GM19455 (cell line): ENCODE data around the gene SPATS1.
"Not testable (repeated sequence)": the region's sequence is repeated elsewhere in the genome, so short reads cannot be mapped to it uniquely, and the experiment has no call there.

ENCODE experiments used
- ATAC-seq: cut with Tn5 transposase; IDR thresholded peaks from one replicate; pipeline ENCODE4 v1.9.1; 2021; ENCODE audit not compliant: unreplicated experiment

SPATS1 gene

DNA sequence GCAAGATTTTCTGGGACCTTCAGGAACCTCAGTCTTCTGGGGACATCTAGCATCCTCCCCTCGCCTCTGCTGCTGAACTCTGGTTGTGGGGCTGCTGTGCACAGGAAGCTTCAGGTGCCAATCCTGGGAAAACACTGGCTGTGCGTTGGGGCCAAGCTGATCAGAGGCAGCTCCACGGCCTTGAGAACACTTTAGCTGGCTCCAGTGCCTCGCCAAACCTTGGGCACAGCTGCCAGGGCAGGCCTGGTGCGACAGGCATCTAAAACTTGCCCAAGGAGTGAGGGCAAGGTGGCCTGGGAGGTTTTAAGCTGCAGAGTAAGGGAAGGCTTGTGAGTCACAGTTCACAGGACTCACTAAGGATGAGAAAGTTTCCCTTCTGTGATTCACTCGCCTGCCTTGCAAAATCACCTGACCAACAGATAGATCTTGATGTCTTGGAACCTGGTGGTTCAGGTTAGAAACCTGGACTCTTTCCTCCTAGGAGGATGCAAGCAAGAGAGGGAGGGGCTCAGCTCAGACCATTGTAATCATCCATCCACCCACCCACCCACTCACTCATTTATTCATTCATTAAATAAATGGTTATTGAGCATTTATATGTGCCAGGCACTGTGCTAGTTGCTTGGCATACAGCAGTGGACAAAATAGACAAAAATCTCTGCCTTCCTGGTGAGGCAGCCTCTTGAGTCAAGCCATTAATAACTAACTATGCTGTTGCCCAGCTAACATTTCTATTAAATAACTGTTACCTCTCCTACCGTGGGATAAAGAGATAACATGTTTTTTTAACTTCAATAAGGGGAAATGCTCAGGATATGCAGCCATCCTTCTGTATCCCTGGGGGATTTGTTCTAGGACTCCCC, 2.5 kb upstream of the SPATS1 start:
- no peak for ATAC-seq

DNA sequence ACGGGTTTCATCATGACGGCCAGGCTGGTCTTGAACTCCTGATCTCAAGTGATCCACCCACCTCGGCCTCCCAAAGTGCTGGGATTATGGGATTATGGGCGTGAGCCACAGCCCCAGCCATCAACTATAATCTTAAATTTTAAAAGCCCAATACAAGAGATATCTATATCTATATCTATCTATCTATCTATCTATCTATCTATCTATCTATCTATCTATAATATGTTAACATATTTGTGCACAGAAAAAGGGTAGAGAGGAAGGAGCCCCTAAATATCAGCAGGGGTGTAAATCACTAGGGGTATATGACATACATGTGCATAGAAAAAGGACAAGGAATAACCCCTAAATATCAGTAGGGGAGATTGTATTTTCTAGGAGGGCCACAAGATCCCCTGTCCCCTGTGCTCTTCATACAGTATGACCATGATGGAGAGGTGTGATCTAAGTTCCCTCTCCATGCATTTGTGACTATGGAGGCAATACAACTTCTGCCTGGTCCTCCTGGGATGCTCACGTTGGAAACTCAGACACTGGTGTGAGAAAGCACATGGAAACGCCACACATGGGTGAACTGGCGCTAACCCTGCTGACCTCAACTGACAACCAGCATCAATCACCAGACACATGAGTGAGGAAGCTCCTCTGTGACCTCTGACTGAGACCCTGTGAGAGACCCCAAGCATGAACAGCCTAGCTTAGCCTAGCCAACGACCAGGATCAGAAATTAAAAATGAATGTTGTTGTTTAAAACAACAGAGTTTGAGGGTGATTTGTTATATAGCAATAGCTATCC, 1.2 kb upstream of the SPATS1 start:
- ATAC-seq, result no peak

DNA sequence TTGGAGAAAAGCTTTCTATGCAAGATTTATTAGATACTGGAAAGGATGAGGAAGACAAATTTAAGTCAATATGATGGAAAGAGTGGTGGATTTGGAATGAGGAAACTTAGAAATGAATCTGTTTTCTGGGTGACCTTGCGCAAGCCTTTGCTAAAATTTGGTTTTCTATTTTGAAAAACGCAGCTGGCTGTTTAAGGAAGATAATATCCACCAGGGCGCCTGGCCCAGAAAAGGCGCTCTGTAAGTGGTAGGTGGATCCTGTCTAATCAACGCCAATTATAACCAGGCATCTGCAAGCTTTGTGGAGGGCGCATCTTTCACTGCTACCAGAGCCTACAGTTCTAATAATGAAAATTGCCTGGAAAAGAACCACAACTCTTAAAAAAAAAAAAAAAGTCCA, 398 bp upstream of the SPATS1 start:
- ATAC-seq, result no peak

DNA sequence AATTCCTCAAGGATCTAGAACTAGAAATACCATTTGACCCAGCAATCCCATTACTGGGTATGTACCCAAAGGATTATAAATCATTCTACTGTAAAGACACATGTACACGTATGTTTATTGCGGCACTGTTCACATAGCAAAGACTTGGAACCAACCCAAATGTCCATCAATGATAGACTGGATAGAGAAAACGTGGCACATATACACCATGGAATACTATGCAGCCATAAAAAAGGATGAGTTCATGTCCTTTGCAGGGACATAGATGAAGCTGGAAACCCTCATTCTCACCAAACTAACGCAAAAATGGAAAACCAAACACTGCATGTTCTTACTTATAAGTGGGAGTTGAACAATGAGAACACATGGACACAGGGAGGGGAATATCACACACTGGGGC, 4.4 kb downstream of the SPATS1 start:
- not testable (repeated sequence) for ATAC-seq

DNA sequence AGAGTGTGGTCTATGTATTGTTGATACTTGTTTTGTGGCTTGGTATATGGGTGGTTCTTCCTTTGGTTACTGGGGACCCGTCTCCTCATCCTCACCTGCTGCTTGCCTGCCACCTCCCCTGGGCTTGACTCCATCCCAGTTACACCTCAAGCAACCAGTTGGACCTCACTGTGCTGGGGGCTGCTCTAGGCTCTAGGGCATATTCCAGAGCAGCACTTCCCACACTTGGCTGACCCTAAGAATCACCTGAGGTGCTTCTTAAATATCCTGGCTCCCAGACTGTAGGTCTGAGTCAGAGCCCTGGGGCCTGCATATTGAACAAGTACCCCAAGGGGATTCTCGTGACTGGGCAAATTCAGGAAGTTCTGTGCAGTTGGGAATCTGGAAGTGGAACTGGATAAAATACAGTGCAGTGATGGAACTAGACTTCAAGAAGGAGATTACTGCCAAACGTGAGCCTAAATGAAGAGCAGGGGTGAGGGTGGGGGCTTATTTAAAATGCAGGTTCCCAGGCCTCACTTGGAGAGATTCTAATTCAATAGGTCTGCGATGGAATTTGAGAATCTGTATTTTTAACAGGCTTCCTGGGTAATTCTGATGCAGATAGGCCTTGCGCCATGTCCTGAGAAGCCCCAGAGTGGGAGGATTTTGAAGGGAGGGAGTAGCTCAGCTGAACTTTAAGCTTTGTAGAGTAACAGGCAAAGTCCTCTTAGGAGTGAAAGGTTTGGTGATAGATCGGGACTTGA, 7.6 kb downstream of the SPATS1 start:
- no peak for ATAC-seq

DNA sequence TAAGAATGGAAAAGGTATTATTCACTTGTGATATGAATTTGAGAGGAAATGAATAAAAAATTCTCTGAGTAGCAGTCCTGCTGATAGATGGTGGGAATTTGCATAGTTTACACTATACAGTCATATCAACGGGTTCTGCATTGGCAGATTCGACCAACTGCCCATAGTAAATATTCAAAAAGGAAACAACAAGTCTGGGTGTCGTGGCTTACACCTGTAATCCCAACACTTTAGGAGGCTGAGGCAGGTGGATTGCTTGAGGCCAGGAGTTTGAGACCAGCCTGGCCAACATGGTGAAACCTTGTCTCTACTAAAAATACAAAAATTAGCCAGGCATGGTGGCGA, 8.2 kb downstream of the SPATS1 start:
- not testable (repeated sequence) for ATAC-seq

DNA sequence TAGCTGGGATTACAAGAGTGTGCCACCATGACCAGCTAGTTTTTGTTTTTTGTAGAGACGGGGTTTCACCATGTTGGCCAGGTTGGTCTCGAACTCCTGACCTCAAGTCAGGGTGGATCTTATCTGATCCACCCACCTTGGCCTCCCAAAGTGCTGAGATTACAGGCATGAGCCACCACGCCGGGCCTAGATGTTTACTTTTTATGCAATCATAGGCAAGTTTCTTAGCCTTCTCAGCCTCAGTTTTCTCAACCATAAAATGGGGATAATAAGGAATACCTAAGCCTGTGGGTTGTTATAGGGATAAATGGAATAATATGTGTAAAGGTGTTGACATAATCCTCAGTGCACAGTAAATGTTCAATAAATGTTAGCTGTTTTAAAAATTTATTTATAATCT, 9.8 kb downstream of the SPATS1 start:
- ATAC-seq, result no peak

DNA sequence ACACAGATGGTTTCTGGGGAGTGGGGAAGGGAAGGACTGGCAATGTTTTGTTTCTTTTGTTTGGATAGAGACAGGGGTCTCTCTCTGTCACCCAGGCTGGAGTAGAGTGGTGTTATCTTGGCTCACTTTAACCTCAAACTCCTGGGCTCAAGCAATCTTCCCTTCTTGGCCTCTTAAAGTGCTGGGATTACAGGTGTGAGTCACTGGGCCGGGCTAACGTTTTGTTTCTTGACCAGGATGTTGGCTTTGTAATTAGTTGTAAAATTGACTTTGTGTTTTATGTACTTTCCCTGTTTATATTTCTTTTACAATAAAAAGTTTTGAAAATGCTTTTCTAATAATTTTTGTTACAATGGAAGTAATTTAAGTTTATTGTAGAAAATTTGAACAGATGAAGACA, 10.9 kb downstream of the SPATS1 start:
- no peak for ATAC-seq

DNA sequence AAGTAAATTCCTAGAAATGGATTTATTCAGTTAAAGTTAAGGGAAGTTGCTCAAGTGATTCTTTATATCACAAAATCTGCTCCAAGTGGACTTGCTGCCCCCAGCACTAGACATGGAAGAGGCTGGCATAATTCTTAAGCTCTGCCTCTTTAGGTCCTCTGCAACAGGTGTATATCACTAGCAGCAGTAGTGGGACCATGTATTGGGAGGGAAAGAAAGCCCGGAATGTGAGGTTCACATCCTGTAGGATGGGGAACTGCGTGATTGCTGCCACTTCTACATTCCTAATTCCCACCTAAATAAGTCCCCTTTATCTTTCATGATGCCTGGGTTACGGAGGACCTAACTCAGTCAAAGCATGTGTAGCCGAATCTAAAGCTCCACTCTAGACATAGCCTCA, 13.2 kb downstream of the SPATS1 start:
- ATAC-seq, result no peak

DNA sequence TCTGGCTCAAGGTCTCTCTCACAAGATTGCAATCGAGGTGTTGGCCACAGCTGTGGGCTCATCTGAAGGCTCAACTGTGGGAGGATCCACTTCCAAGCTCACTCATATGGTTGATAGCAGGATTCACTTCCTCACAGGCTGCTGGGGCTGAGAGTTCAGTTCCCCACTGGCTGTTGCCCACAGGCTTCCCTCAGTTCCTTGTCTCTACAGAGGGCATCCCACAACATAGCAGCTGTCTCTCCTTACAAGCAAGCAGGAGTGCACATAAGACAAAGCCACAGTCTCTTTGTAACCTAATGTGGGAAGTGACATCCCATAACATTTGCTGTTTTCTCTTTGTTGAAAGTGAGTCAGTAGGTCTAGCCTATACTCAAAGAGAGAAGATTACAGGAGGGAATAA, 14.0 kb downstream of the SPATS1 start:
- ATAC-seq, result no peak

DNA sequence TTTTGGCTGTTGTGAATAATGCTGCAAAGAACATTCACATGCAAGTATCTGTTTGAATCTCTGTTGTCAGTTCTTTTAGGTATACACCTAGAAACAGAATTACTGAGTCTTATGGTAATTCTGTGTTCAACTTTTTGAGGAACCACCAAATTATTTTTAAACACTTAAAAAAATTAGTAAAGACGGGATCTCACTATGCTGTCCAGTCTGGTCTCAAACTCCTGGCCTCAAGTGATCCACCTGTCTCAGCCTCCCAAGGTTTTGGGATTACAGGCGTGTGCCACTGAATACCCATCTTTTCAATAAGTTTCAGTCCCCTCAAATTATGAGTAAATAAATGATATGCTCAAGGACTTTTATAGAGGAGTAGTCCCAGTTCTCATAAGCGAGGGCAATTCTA, 17.5 kb downstream of the SPATS1 start:
- ATAC-seq, result no peak

DNA sequence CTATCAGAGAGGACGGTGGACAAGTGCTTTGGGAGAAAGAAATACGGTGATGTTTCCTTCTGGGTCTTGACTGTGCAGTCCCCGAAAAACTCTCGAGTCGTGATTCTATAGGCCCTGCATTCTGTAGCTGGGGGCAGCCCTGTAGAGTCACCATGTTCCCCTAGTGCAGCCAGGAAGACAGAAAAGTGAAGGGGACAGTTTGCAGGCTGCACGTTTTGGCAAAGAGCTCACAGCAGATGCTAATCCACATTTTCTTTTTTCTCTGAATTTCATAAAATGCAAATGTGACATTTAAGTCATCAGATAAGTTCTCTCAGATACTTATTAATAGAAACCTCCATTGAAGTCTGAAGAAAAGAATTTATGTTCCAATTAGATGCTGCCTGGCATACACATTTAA, 19.5 kb downstream of the SPATS1 start:
- no peak for ATAC-seq

DNA sequence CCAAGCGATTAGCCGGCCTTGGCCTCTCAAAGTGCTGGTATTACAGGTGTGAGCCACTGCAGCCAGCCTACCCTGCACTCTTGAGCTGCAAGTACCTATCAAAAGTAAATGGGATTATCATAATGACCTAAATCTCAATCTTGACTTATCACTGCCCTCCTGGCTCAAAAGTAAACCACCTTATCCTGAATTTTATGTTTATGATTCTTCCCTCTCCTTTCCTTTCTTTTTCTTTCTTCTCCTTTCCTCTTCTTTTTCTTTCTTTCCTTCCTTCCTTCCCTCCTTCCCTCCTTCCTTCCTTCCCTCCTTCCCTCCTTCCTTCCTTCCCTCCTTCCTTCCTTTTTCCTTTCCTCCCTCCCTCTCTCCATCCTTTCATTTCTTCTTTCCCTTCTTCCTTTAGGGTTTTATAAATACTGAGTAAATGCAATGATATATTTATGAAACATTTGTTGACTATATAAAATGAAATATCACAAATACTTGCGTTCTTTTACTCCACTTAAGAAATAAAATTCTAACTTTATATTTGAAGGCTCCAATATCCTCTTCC, 21.0 kb downstream of the SPATS1 start:
- no peak for ATAC-seq

DNA sequence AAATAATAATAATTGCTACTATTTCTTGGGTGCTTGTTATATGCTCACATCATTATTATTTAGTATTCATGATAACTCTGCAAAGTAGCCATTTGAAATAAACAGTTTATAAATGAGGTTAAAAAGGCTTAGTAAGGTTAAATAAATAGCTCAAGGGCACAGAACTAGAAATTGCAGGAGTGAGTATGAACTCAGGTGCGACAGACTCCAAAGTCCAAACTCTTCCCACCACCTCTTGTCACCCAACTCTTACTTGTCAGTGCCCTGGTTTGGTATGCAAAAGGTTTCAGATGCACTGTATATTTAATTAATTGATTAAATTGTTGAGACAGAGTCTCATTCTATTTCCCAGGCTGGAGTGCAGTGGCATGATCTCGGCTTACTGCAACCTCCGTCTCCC, 24.3 kb downstream of the SPATS1 start:
- ATAC-seq, result no peak

DNA sequence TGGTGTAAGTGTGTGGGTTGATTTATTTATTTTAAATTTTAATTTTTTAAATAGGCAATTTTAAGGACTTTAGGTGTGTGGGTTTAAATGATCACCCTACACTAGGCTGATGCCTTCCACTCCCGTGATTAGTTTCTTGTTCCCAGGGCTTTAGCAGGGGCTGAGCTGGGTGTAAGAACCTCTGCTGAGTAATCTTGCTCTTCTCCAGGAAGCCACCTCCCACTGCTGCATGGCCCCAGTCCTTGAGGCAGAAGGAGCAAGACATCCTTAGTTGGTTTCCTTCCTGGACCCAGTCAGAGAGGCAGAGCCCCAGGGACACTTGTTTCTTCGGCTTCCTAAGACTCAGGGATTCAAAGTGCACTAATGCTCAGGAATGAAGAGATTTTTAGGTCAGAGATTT, 25.2 kb downstream of the SPATS1 start:
- no peak for ATAC-seq

DNA sequence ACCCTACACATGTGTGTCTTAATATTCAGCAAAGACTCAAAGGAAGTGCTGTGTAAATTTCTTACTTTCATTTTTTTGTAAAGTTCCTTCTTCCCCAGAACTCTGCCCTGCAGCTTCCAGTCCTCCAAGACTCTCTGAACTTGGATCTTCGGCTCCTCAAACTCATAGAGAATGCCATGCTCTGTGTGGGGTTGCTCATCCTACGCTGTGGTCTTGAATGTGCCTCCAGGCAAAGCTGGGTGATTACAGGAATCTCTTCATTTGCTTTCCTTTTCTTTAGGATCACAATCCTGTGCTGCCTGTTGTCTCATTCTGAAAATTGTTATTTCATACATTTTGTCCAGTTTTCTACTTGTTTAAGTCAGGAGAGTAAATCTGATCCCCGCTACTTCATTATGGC, 30.6 kb downstream of the SPATS1 start:
- no peak for ATAC-seq

DNA sequence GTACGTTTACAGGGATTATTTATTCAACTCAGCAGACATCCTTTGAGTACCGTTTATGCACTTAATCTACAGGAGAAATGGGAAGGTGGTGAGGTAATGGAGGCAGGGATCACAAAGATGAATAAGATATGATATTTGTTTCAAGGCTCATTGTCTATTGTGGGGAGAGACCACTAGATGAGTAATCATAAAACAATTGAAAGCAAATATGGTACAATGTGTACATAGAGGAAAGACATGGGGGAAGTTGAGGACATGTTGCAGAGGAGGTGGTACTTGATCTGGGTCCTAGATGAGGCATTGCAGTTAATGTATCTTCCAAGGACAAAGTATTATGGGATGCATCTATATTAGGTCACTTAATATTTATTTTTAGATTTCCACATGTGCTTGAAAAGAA, 31.3 kb downstream of the SPATS1 start:
- ATAC-seq, result no peak

DNA sequence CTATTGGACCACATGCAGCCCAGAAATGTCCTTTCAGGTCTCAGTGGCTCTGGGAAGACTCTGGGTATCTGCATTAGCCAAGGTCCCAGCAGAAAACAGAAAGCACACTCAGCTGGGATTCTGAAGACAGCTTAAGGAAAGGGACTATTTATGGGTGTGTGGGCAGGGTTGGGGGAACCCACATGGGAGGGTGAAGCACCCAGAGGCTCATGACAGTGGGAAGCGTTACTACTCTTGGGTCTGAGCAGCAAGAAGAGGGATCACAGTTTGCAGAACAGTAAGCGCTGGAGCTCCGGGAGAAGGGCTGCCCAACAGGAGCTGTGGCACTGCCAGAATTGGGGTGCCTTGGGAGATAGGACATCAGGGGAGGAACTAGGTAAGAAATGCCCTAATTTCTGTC, 32.6 kb downstream of the SPATS1 start:
- no peak for ATAC-seq

DNA sequence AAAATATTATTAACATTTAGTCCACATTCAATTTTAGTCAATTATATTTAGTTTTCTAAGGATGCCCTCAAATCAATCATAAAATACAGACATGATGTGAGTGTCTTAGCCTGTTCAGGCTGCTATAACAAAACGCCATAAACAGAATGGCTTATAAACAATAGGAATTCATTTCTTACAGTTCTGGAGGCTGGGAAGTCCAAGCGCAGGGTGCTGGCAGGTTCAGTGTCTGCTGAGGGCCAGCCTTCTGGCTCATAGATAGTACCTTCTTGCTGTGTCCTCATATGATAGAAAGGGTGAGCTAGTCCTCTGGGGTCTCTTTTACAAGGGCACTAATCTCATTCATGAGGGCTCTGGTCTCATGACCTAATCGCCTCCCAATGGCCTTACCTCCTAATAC, 35.0 kb downstream of the SPATS1 start:
- ATAC-seq, result no peak

DNA sequence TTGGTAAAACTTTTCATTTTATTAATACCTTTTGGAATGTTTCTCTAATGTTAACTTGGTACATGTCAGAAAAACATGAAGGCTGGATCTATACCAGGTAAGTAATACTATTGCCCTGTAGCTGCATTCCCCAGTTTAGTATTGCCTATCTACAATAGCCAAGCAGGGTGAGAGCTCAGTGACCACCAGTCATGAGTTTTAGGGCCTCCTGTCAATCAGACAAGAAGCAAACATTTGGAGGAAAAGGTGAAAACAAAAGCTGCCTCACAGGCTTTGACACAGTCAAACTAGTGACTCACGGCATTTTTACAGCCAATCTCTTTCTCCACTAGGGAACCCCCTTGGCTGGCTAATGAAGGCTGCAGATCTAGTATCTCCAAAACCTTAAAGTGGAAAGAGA, 35.5 kb downstream of the SPATS1 start:
- no peak for ATAC-seq

DNA sequence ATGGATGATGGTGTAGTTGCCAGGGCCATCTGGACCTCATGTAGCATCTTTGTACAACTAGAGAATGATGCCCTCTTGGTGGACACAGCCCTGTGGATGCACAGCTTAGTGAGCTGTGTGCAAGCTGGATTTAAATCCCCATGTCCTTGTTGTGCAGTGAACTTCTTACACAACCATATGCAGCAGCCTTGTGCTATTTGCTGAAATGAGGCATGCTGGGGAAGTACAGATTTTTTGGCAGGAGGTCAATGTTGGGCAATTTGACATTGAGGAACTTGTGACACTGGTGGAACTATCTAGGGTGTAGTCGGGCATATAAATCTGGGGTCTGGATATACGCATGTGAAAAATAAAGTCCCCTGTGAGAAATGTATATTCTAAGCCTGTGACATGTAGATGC, 39.3 kb downstream of the SPATS1 start:
- no peak for ATAC-seq
